Measurements from ENCODE around the gene UCMA. TPM values are rescaled to one million over a fixed set of nuclear protein-coding genes. Genes with fewer than 3 reads are reported as not detected.

UCMA gene
- total RNA-seq, 4 donors from 2014 or later: not detected

- TF ChIP-seq POLR2A (IDR thresholded peaks at IDR 0.05) (no peak), CTCF (IDR thresholded peaks at IDR 0.05 in 4 of 5, conservative IDR thresholded peaks at IDR 0.05 in 1 of 5) (no peak)
- in situ Hi-C loops (cut with MboI; ENCODE audit: low sequenced_read_pairs in 4 of 4): no loop called here
Observed at GRCh38 chr10:13263591-13263990, 29.4 kb upstream of the UCMA start.

GRCh38 chr10:13262433-13262832 is 28.3 kb upstream of the UCMA start:
- Histone ChIP-seq H3K4me1 (no peaks in the 10 kb centered on the region), H3K27ac (no peak overlapping the region), H3K36me3 (no peaks in the 10 kb centered on the region), H3K4me3 (no peak overlapping the region), H3K9me3 (no peaks in the 10 kb centered on the region), H3K27me3 (no peaks in the 10 kb centered on the region)
- in situ Hi-C loops (cut with MboI; ENCODE audit: low sequenced_read_pairs in 4 of 4): no loop called here
- TF ChIP-seq POLR2A (IDR thresholded peaks at IDR 0.05): no peak
- no peak for TF ChIP-seq CTCF (IDR thresholded peaks at IDR 0.05 in 4 of 5, conservative IDR thresholded peaks at IDR 0.05 in 1 of 5)
- DNase-seq: no peak
- intact Hi-C loops (cut with DNase I; ENCODE audit: low total_unique reads): no loop called here
- no peak for ATAC-seq

More at GRCh38 chr10:13263591-13263990, 29.4 kb upstream of the UCMA start:
- intact Hi-C loops (cut with DNase I; ENCODE audit: low total_unique reads): no loop called here
- Histone ChIP-seq H3K4me3 (no peak overlapping the region), H3K27ac (no peak overlapping the region), H3K27me3 (no peaks in the 10 kb centered on the region), H3K4me1 (no peaks in the 10 kb centered on the region), H3K9me3 (no peaks in the 10 kb centered on the region), H3K36me3 (no peaks in the 10 kb centered on the region)
- no peak for ATAC-seq
- DNase-seq: no peak

GRCh38 chr10:13257621-13258140 is 23.5 kb upstream of the UCMA start:
- H3K9me3 ChIP-seq: no peaks in the 10 kb centered on the region
- H3K27ac ChIP-seq: no peak overlapping the region
- no peaks in the 10 kb centered on the region for H3K27me3 ChIP-seq
- TF ChIP-seq CTCF (IDR thresholded peaks at IDR 0.05 in 4 of 5, conservative IDR thresholded peaks at IDR 0.05 in 1 of 5): no peak
- no peak for TF ChIP-seq POLR2A (IDR thresholded peaks at IDR 0.05)
- ATAC-seq (no peak), DNase-seq (no peak)
- H3K4me1 ChIP-seq: no peaks in the 10 kb centered on the region
- intact Hi-C loops (cut with DNase I; ENCODE audit: low total_unique reads): no loop called here
- no peak overlapping the region for H3K4me3 ChIP-seq
- no peaks in the 10 kb centered on the region for H3K36me3 ChIP-seq
- in situ Hi-C loops (cut with MboI; ENCODE audit: low sequenced_read_pairs in 4 of 4): no loop called here

- ATAC-seq (no peak), DNase-seq (no peak)
- no peaks in the 10 kb centered on the region for H3K9me3 ChIP-seq
- no peaks in the 10 kb centered on the region for H3K27me3 ChIP-seq
- no peaks in the 10 kb centered on the region for H3K4me1 ChIP-seq
- intact Hi-C loops (cut with DNase I; ENCODE audit: low total_unique reads): no loop called here
- H3K36me3 ChIP-seq: no peaks in the 10 kb centered on the region
- H3K4me3 ChIP-seq: no peak overlapping the region
- TF ChIP-seq POLR2A (IDR thresholded peaks at IDR 0.05): no peak
- H3K27ac ChIP-seq: no peak overlapping the region
- in situ Hi-C loops (cut with MboI; ENCODE audit: low sequenced_read_pairs in 4 of 4): no loop called here
Observed at GRCh38 chr10:13256627-13257026, 22.5 kb upstream of the UCMA start.

GRCh38 chr10:13253726-13254125 is 19.6 kb upstream of the UCMA start:
- intact Hi-C loops (cut with DNase I; ENCODE audit: low total_unique reads) (no loop called here), in situ Hi-C loops (cut with MboI; ENCODE audit: low sequenced_read_pairs in 4 of 4) (no loop called here)
- DNase-seq: no peak
- Histone ChIP-seq H3K4me3 (no peak overlapping the region), H3K4me1 (no peaks in the 10 kb centered on the region), H3K9me3 (no peaks in the 10 kb centered on the region), H3K27ac (no peak overlapping the region), H3K36me3 (no peaks in the 10 kb centered on the region), H3K27me3 (no peaks in the 10 kb centered on the region)
- ATAC-seq: no peak
- no peak for TF ChIP-seq CTCF (IDR thresholded peaks at IDR 0.05 in 4 of 5, conservative IDR thresholded peaks at IDR 0.05 in 1 of 5)
- TF ChIP-seq POLR2A (IDR thresholded peaks at IDR 0.05): no peak
